ENCODE results near the gene ECEL1. TPM values are rescaled to one million over a fixed set of nuclear protein-coding genes. Genes with fewer than 3 reads are reported as not detected.

Gene ECEL1
- total and polyA plus RNA-seq, 2 donors (not counting 1 experiment from before 2014, with no cell fraction given), result 0.47 TPM; not detected in 1

DNA sequence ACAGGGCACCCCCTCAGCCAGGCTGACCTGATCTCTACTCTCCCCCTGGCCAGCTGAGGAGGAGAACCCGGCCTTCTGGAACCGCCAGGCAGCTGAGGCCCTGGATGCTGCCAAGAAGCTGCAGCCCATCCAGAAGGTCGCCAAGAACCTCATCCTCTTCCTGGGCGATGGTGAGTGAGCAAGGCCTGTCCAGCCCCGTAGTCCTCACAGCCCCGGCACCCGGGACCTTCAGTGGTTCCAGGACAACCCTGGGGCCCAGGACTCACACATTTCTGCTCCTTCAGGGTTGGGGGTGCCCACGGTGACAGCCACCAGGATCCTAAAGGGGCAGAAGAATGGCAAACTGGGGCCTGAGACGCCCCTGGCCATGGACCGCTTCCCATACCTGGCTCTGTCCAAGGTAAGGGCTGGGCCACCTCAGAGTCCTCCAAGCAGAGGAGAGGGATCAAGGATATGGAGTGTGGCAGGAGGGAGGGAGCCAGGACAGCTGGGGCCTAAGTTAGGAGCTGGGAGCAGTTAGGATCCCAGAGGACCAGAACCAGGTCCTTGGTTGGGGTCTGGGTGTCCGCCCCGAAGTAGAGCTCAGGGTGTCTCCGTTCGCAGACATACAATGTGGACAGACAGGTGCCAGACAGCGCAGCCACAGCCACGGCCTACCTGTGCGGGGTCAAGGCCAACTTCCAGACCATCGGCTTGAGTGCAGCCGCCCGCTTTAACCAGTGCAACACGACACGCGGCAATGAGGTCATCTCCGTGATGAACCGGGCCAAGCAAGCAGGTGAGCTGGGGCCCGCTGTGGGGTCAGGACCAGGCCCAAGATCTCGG, 31.1 kb downstream of the ECEL1 start:
- peaks cover 0 to 8% (median 0%) of the 10 kb centered on the region in 3 donors for H3K9me3 ChIP-seq (ENCODE audit: control extremely low read depth in 1 of 3, control insufficient read depth in 2 of 3, insufficient read depth in 1 of 3, low read length in 2 of 3)
- H2AFZ ChIP-seq (ENCODE audit: insufficient read depth, low read depth, low read length, poor library complexity, severe bottlenecking), result no peak overlapping the region
- Mint-ChIP-seq H3K27ac (no peak overlapping the region), H3K27me3 (peaks cover 23% of the 10 kb centered on the region), H3K4me1 (no peaks in the 10 kb centered on the region), H3K9me3 (ENCODE audit: insufficient read depth) (no peaks in the 10 kb centered on the region), H3K4me3 (no peak overlapping the region)
- no peak overlapping the region for H3K9ac ChIP-seq (ENCODE audit: low read length)
- no peak overlapping the region for H3K27ac ChIP-seq (ENCODE audit: low read length in 2 of 2)
- ATAC-seq (ENCODE audit: low read depth) (no peak), DNase-seq (no peak)
- H3K4me3 ChIP-seq (ENCODE audit: control extremely low read depth in 1 of 5, extremely low read depth in 1 of 5, insufficient read depth in 1 of 5, low read depth in 2 of 5, low read length in 4 of 5), result no peak overlapping the region
- peaks cover 0 to 11% (median 0%) of the 10 kb centered on the region in 4 experiments for H3K27me3 ChIP-seq (replicated peaks in 1 of 4; ENCODE audit: control extremely low read depth in 1 of 4, control insufficient read depth in 3 of 4, insufficient read depth in 4 of 4, low read length in 3 of 4)
- ChIA-PET CTCF (no interaction called here), POLR2A (no interaction called here)
- 91% methylated on average over 27 of the region's 27 CpGs for WGBS (ENCODE audit: insufficient coverage)
- no peaks in the 10 kb centered on the region for H3K36me3 ChIP-seq (replicated peaks in 1 of 2; ENCODE audit: control extremely low read depth in 1 of 2, control insufficient read depth in 1 of 2, extremely low read depth in 1 of 2, insufficient read depth in 2 of 2, low read length in 1 of 2)
- H3K4me2 ChIP-seq (replicated peaks; ENCODE audit: low read depth, low read length, poor library complexity, severe bottlenecking), result no peak overlapping the region
- TF ChIP-seq EZH2 (IDR thresholded peaks at IDR 0.05; ENCODE audit: borderline replicate concordance, insufficient read depth, low read depth, low read length, poor library complexity, severe bottlenecking), result no peak
- TF ChIP-seq, protein P1, sequence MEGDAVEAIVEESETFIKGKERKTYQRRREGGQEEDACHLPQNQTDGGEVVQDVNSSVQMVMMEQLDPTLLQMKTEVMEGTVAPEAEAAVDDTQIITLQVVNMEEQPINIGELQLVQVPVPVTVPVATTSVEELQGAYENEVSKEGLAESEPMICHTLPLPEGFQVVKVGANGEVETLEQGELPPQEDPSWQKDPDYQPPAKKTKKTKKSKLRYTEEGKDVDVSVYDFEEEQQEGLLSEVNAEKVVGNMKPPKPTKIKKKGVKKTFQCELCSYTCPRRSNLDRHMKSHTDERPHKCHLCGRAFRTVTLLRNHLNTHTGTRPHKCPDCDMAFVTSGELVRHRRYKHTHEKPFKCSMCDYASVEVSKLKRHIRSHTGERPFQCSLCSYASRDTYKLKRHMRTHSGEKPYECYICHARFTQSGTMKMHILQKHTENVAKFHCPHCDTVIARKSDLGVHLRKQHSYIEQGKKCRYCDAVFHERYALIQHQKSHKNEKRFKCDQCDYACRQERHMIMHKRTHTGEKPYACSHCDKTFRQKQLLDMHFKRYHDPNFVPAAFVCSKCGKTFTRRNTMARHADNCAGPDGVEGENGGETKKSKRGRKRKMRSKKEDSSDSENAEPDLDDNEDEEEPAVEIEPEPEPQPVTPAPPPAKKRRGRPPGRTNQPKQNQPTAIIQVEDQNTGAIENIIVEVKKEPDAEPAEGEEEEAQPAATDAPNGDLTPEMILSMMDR (IDR thresholded peaks at IDR 0.05), result no peak
- no peaks in the 10 kb centered on the region for H3K4me1 ChIP-seq (ENCODE audit: control insufficient read depth in 2 of 2, insufficient read depth in 2 of 2, low read length in 2 of 2)
- H3K79me2 ChIP-seq (ENCODE audit: control insufficient read depth, insufficient read depth, low read length), result no peaks in the 10 kb centered on the region
- H4K20me1 ChIP-seq (ENCODE audit: control insufficient read depth, insufficient read depth, low read length, poor library complexity, severe bottlenecking), result no peaks in the 10 kb centered on the region
- intact Hi-C loops (cut with micrococcal nuclease), result no loop called here

Data from B cell (primary cell).